T-cell (primary cell): ENCODE measurements around the gene FOXC1. TPM values are rescaled to one million over a fixed set of nuclear protein-coding genes. Genes with fewer than 3 reads are reported as not detected.

Experiments used
- ATAC-seq, 4 experiments: fragments of 200-7000 bp in 3 of 4; fragments of 150-1000 bp in 1 of 4; cut with Tn5 transposase; replicated peaks in 1 of 4; 1 replicate in 3 of 4; 2 replicates in 1 of 4; pipeline ENCODE4 v1.10.0; 2021; ENCODE audit warnings: moderate library complexity in 3 of 4, mild to moderate bottlenecking in 2 of 4, moderate number of reproducible peaks in 1 of 4
- CTCF ChIA-PET, 2 donors: fragments of 300-600 bp; sonication (Branson Sonifier 250); formaldehyde crosslinking; loops; one replicate each; lab custom pipeline; 2022; ENCODE audit warnings: antibody characterized with exemption in 2 of 2; lab: Charles Lee
- POLR2A ChIA-PET, 2 donors: fragments of 300-600 bp; sonication (Branson Sonifier 250); formaldehyde crosslinking; loops; one replicate each; lab custom pipeline; 2022; ENCODE audit warnings: antibody characterized with exemption in 2 of 2; lab: Charles Lee
- DNase-seq, 35 experiments: peaks; one replicate each; pipeline versions ENCODE4 v3.0.0 to v3.0.0-alpha.2; 2013 to 2023
- H3K27ac ChIP-seq: one replicate; pipeline ENCODE4 v1.5.1; 2013; ENCODE audit warnings: low read length
- H3K27me3 ChIP-seq, 2 experiments: replicated peaks in 1 of 2; 1 replicate in 1 of 2; 2 replicates in 1 of 2; pipeline versions ENCODE4 v1.6.1 to v1.7.0; 2013; ENCODE audit warnings: low read length in 1 of 2, mixed read lengths in 1 of 2; ENCODE audit not compliant: control insufficient read depth in 2 of 2, insufficient read depth in 2 of 2; ENCODE audit errors: extremely low read depth in 1 of 2
- H3K36me3 ChIP-seq, 2 donors: 1 replicate in 1 of 2; 2 replicates in 1 of 2; pipeline versions ENCODE4 v1.6.1 to v1.7.0; 2013; ENCODE audit warnings: low read length in 1 of 2; ENCODE audit not compliant: control insufficient read depth in 2 of 2, insufficient read depth in 1 of 2; ENCODE audit errors: extremely low read depth in 1 of 2
- H3K4me1 ChIP-seq, 2 experiments: 1 replicate in 1 of 2; 2 replicates in 1 of 2; pipeline versions ENCODE4 v1.6.1 to v1.7.0; 2013; ENCODE audit warnings: low read length in 2 of 2, mixed read lengths in 1 of 2; ENCODE audit not compliant: insufficient read depth in 2 of 2, control insufficient read depth in 1 of 2; ENCODE audit errors: extremely low read depth in 1 of 2
- H3K4me3 ChIP-seq, 2 donors: 1 replicate in 1 of 2; 2 replicates in 1 of 2; pipeline versions ENCODE4 v1.5.1 to v1.7.0; 2013; ENCODE audit warnings: mild to moderate bottlenecking in 2 of 2, low read length in 1 of 2, moderate library complexity in 1 of 2; ENCODE audit not compliant: control insufficient read depth in 1 of 2; ENCODE audit errors: extremely low read depth in 1 of 2
- H3K9me3 ChIP-seq: 2 replicates; pipeline ENCODE4 v1.7.0; 2013
- H3K27ac Mint-ChIP-seq, 2 donors: one replicate each; pipeline ENCODE4 v1.8.0; 2020 to 2021; ENCODE audit warnings: mild to moderate bottlenecking in 2 of 2, mixed read lengths in 2 of 2
- H3K27me3 Mint-ChIP-seq, 2 donors: one replicate each; pipeline ENCODE4 v1.8.0; 2021 to 2022; ENCODE audit warnings: mixed read lengths in 2 of 2
- H3K36me3 Mint-ChIP-seq: one replicate; pipeline ENCODE4 v1.8.0; 2021; ENCODE audit warnings: mixed read lengths
- H3K4me1 Mint-ChIP-seq, 3 donors: one replicate each; pipeline ENCODE4 v1.8.0; 2020 to 2022; ENCODE audit warnings: mixed read lengths in 3 of 3, mild to moderate bottlenecking in 1 of 3
- H3K4me3 Mint-ChIP-seq, 3 donors: one replicate each; pipeline ENCODE4 v1.8.0; 2020 to 2022; ENCODE audit warnings: mild to moderate bottlenecking in 3 of 3, mixed read lengths in 3 of 3, moderate library complexity in 3 of 3
- H3K9me3 Mint-ChIP-seq, 3 donors: one replicate each; pipeline ENCODE4 v1.8.0; 2020 to 2022; ENCODE audit warnings: mixed read lengths in 3 of 3
- WGBS: methylation state at CpG from one replicate; pipeline ENCODE4 v1.1.5; 2013; ENCODE audit warnings: missing lambda C conversion rate; ENCODE audit not compliant: insufficient coverage; 5-methylcytosine and 5-hydroxymethylcytosine counted together
- total RNA-seq, 35 experiments: library from RNA in 6 of 35; stranded (reverse) in 6 of 35; fragments of 120-200 nt in 1 of 35; gene quantifications; one replicate each; pipeline versions ENCODE4 v1.2.1 to v1.2.4 and lab custom pipeline; 2013 to 2026

Gene FOXC1
- total RNA-seq, 5 donors from 2014 or later (not counting 1 experiment from before 2014, with no cell fraction given) = 0.09 to 0.15 (median 0.12) TPM; not detected in 2

DNA sequence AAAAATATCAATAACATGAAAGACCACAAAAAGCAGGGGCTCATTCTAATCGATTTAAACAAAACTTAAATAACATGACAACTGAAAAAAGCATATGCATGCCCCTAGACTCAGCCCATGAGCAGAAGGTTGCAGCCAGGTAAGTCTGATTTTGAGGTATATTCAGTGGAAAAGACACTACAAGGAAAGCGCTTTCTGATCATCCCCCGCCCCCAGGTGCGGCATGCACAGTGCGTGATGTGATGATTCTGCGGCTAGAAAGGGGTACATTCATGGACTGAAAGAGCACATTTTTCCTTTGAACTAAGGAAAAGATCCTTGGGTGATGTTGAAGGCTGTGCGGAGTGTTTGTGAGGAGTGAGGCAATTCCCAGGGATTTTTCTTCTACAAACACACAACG is 16.9 kb upstream of the FOXC1 start:
- Histone ChIP-seq H3K4me3 (no peak overlapping the region), H3K36me3 (no peaks in the 10 kb centered on the region), H3K27ac (no peak overlapping the region), H3K4me1 (peaks cover 0 to 6% of the 10 kb centered on the region in 2 experiments), H3K9me3 (no peaks in the 10 kb centered on the region), H3K27me3 (peaks cover 0 to 56% of the 10 kb centered on the region in 2 experiments)
- ChIA-PET CTCF (interaction anchor here in 1 of 2 donors (1.0 to 1.9 kb wide), 2 partner anchors 69 to 1042 kb away, joined by 3 to 5 read pairs; no protein-coding TSS in a partner anchor), POLR2A (no interaction called here)
- ATAC-seq (no peak), DNase-seq (no peak)
- peaks cover 3 to 5% (median 4%) of the 10 kb centered on the region in 3 donors for H3K4me1 Mint-ChIP-seq
- WGBS = 100% methylated on average over 1 of the region's 8 CpGs
- H3K36me3 Mint-ChIP-seq = no peaks in the 10 kb centered on the region
- no peaks in the 10 kb centered on the region for H3K9me3 Mint-ChIP-seq
- no peak overlapping the region for H3K4me3 Mint-ChIP-seq
- H3K27me3 Mint-ChIP-seq = peaks cover 34 to 38% of the 10 kb centered on the region in 2 donors
- H3K27ac Mint-ChIP-seq = no peak overlapping the region

DNA sequence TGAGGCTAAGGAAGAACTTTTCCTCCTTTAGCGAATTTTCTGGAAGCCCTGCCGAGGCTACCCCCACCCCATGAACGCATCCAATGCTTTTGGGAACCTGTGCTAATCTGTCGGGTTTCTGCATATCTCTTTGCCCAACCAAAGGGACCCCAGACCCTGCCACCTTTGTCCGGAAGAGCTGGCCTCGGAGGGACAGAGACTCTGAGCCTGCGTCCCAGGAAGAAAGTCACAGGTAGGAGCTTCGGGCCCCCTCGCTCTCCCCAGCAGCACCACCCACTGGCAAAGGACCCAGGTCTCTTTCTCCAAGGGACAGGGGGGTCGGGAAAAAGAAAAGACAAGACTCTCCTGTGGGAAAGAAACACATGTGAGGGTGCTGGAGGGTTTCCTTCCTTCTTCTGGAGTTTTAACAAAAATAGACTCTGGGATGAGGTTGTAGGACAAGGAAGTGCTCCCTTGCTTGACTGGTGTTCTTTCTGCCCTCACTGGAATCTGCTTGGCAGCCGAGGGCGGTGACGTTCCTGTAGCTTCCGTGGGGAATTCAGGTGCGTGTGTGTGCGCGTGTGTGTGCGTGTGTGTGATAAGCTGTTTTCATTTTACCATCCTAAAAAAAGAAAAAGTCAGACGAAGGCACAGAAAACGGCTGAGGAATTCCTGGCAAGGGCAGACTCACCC is 16.3 kb upstream of the FOXC1 start:
- H3K27ac Mint-ChIP-seq = no peak overlapping the region
- Histone ChIP-seq H3K9me3 (no peaks in the 10 kb centered on the region), H3K4me3 (no peak overlapping the region), H3K4me1 (peaks cover 0 to 6% of the 10 kb centered on the region in 2 experiments), H3K27ac (no peak overlapping the region), H3K27me3 (peaks cover 0 to 60% of the 10 kb centered on the region in 2 experiments), H3K36me3 (no peaks in the 10 kb centered on the region)
- ATAC-seq = no peak
- no peaks in the 10 kb centered on the region for H3K36me3 Mint-ChIP-seq
- POLR2A ChIA-PET = no interaction called here
- CTCF ChIA-PET = interaction anchor here in 1 of 2 donors (0.6 to 1.9 kb wide), 3 partner anchors 20 to 1157 kb away, joined by 3 to 5 read pairs (median 3); partner anchors contain the start of gene MYLK4
- WGBS = 62% methylated on average over 9 of the region's 20 CpGs
- no peak overlapping the region for H3K4me3 Mint-ChIP-seq
- H3K27me3 Mint-ChIP-seq = peaks cover 40 to 44% of the 10 kb centered on the region in 2 donors
- H3K4me1 Mint-ChIP-seq = peaks cover 3 to 5% (median 4%) of the 10 kb centered on the region in 3 donors
- DNase-seq = no peak
- no peaks in the 10 kb centered on the region for H3K9me3 Mint-ChIP-seq

DNA sequence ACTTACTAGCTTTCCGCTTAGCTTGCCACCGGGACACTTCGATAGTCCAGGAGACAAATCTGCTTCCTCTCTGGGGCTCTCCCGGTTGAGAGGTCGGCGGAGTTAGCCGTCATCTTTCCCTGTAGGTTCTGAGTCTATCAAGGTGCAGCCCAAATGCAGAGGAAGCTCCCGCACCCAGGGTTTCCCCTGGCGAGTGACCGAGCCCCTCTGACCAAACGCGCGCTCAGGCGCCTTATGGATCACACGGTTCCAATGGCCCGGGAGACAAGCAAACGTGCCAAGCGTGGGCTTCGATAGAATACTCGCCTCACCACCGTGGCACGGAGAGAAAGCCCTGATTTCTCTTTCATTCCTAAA is 15.8 kb upstream of the FOXC1 start:
- Histone ChIP-seq H3K4me3 (no peak overlapping the region), H3K4me1 (peaks cover 0 to 6% of the 10 kb centered on the region in 2 experiments), H3K27me3 (peaks cover 0 to 65% of the 10 kb centered on the region in 2 experiments), H3K9me3 (no peaks in the 10 kb centered on the region), H3K36me3 (no peaks in the 10 kb centered on the region), H3K27ac (no peak overlapping the region)
- Mint-ChIP-seq H3K9me3 (no peaks in the 10 kb centered on the region), H3K4me1 (peaks cover 3 to 5% (median 4%) of the 10 kb centered on the region in 3 donors), H3K27me3 (peaks cover 44 to 45% of the 10 kb centered on the region in 2 donors), H3K4me3 (no peak overlapping the region), H3K27ac (no peak overlapping the region), H3K36me3 (no peaks in the 10 kb centered on the region)
- no peak for ATAC-seq
- CTCF ChIA-PET = interaction anchor here in 1 of 2 donors (0.6 to 0.9 kb wide), 2 partner anchors 19 to 1157 kb away, joined by 3 read pairs; partner anchors contain the start of gene MYLK4
- DNase-seq = no peak
- 80% methylated on average over 18 of the region's 22 CpGs for WGBS
- POLR2A ChIA-PET = no interaction called here

DNA sequence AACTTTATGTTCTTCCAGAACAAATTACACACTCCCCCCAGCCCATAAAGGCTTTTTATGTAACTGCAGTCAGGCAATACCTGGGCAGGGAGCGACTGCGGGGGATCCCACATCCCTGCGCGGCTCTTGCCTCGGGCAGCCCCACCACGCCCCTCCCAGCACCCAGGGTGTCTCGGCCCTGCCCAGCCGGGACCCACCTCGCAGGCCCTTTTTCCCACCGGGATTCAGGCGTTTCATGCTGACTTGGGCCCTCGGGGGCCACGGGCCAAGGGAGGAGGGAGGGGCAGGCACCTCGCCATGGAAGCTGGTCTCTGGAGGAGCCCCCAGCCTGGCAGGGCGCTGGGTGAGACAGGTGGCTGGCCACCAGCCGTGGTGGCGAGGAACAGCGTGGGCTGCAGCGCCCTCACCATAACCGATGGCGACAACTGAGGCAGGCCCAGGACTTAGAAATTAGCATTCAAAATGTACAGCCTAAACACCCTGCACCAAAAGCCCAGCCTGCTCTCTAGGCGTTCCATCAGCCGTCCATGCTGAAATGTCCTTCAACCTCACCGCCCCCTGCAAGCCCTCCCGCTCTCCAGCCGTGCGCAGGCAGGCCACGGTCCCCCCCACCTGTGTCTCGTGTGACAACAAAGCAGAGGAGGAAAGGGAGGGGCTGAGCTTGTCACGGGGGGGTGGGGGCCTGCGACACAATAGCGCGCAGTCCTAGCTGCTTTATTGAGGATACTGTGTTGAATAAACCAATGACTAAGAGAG is 15.1 kb upstream of the FOXC1 start:
- Histone ChIP-seq H3K4me3 (no peak overlapping the region), H3K4me1 (peaks cover 0 to 6% of the 10 kb centered on the region in 2 experiments), H3K9me3 (no peaks in the 10 kb centered on the region), H3K27me3 (peaks cover 0 to 67% of the 10 kb centered on the region in 2 experiments), H3K27ac (no peak overlapping the region), H3K36me3 (no peaks in the 10 kb centered on the region)
- WGBS = 77% methylated on average over 18 of the region's 33 CpGs
- DNase-seq = no peak
- peaks cover 3 to 5% (median 4%) of the 10 kb centered on the region in 3 donors for H3K4me1 Mint-ChIP-seq
- H3K9me3 Mint-ChIP-seq = no peaks in the 10 kb centered on the region
- no peak overlapping the region for H3K4me3 Mint-ChIP-seq
- CTCF ChIA-PET = interaction anchor here (0.6 to 4.4 kb wide), 10 partner anchors 8 to 1156 kb away, joined by 3 to 53 read pairs (median 4); partner anchors contain the start of gene MYLK4 (in 1 of the 2)
- peaks cover 44 to 51% of the 10 kb centered on the region in 2 donors for H3K27me3 Mint-ChIP-seq
- no peaks in the 10 kb centered on the region for H3K36me3 Mint-ChIP-seq
- POLR2A ChIA-PET = no interaction called here
- peak in 2 of 4 experiments; percentile 10 to 16 for ATAC-seq
- H3K27ac Mint-ChIP-seq = no peak overlapping the region

DNA sequence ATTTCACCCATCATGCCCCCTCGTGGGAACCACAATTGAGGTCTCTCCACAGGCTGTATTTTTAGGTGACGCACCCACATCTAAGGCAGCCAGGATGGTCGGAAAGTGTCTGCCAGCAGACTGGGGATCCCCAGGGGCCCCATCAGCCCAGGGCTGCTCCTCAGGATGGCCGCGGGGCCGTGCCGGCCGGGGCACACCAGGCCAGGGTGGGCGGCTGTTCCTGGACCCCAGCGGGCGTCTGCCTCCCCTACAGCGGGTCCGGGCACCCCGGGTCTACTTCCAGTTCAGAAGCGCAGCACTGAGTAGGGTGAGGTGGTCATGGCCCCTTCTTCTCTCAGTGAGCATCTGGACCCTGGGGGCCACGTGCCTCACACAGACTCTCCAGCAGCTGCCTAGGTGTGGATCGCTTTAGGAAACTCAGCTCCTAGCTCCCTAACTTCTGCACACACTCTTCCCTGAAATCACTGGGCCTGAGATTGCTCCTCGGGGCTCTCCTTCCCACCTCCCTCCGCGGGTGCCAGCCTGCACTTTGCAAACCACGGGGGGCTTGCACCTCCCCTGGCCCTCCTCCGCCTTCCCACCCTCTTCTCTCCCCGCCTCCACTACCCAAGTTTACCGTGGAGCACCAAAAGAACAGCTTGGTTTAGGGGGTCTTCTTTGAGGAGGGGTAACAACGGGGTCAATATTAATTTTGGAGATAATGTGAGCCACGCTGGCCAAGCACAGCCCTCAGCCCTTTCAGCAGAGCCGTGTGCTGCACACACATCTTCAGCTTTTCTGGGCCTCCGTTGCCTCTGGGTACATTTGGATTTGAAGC is 14.2 kb upstream of the FOXC1 start:
- POLR2A ChIA-PET = no interaction called here
- peak overlapping the region in 1 of 3 donors; percentile 44 for H3K4me3 Mint-ChIP-seq
- peak in 2 of 4 experiments; percentile 33 to 47 for ATAC-seq

More for the DNA sequence above, 14.2 kb upstream of the FOXC1 start:
- WGBS = 58% methylated on average over 12 of the region's 28 CpGs
- H3K9me3 ChIP-seq = no peaks in the 10 kb centered on the region
- Mint-ChIP-seq H3K36me3 (no peaks in the 10 kb centered on the region), H3K27ac (no peak overlapping the region), H3K9me3 (no peaks in the 10 kb centered on the region), H3K4me1 (peaks cover 3 to 5% (median 4%) of the 10 kb centered on the region in 3 donors), H3K27me3 (peaks cover 45 to 58% of the 10 kb centered on the region in 2 donors)
- H3K27me3 ChIP-seq = peaks cover 0 to 65% of the 10 kb centered on the region in 2 experiments
- no peak overlapping the region for H3K27ac ChIP-seq
- DNase-seq = no peak
- CTCF ChIA-PET = interaction anchor here (0.6 to 4.4 kb wide), 15 partner anchors 11 to 1155 kb away, joined by 3 to 53 read pairs (median 4); partner anchors contain the start of gene MYLK4 (in 1 of the 2)
- no peak overlapping the region for H3K4me3 ChIP-seq
- H3K36me3 ChIP-seq = no peaks in the 10 kb centered on the region
- H3K4me1 ChIP-seq = peaks cover 0 to 6% of the 10 kb centered on the region in 2 experiments
